Mesenchymal stem cell (in vitro differentiated cells and primary cell): Measurements from ENCODE around the gene L3HYPDH. TPM values are rescaled to one million over a fixed set of nuclear protein-coding genes. Genes with fewer than 3 reads are reported as not detected.

Source experiments
- DNase-seq: peaks from one replicate; pipeline ENCODE4 v3.0.0-alpha.2; 2013
- H2AFZ ChIP-seq: one replicate; pipeline ENCODE4 v1.6.1; 2013; ENCODE audit warnings: low read depth, mild to moderate bottlenecking, control low read depth, inconsistent platforms, low read length, moderate library complexity
- H2AK5ac ChIP-seq: 2 replicates; pipeline ENCODE4 v1.6.1; 2013; ENCODE audit warnings: low read length, moderate library complexity, mild to moderate bottlenecking, inconsistent platforms; ENCODE audit not compliant: severe bottlenecking
- H2BK120ac ChIP-seq: one replicate; pipeline ENCODE4 v1.6.1; 2013; ENCODE audit warnings: low read depth, mild to moderate bottlenecking, inconsistent platforms, low read length, moderate library complexity
- H2BK12ac ChIP-seq, 2 experiments: one replicate each; pipeline ENCODE4 v1.6.1; 2013; ENCODE audit warnings: inconsistent platforms in 2 of 2, low read length in 2 of 2, mild to moderate bottlenecking in 2 of 2, moderate library complexity in 2 of 2, control low read depth in 1 of 2
- H2BK15ac ChIP-seq: one replicate; pipeline ENCODE4 v1.6.1; 2013; ENCODE audit warnings: mild to moderate bottlenecking, low read depth, inconsistent platforms; ENCODE audit not compliant: poor library complexity, severe bottlenecking
- H2BK5ac ChIP-seq: 2 replicates; pipeline ENCODE4 v1.6.1; 2013; ENCODE audit warnings: low read depth, mild to moderate bottlenecking, low read length, control low read depth, inconsistent platforms; ENCODE audit not compliant: poor library complexity, severe bottlenecking
- H3K14ac ChIP-seq, 2 experiments: one replicate each; pipeline ENCODE4 v1.6.1; 2013; ENCODE audit warnings: inconsistent platforms in 2 of 2, low read length in 2 of 2, control low read depth in 1 of 2, mild to moderate bottlenecking in 1 of 2, moderate library complexity in 1 of 2
- H3K18ac ChIP-seq, 2 experiments: one replicate each; pipeline ENCODE4 v1.6.1; 2013; ENCODE audit warnings: inconsistent platforms in 2 of 2, low read length in 2 of 2, control low read depth in 1 of 2, low read depth in 1 of 2, mild to moderate bottlenecking in 1 of 2
- H3K23ac ChIP-seq, 2 experiments: one replicate each; pipeline ENCODE4 v1.6.1; 2013; ENCODE audit warnings: inconsistent platforms in 2 of 2, low read length in 2 of 2, mild to moderate bottlenecking in 2 of 2, moderate library complexity in 2 of 2, control low read depth in 1 of 2
- H3K27ac ChIP-seq: 2 replicates; pipeline ENCODE4 v1.5.1; 2013; ENCODE audit warnings: mild to moderate bottlenecking, moderate library complexity, low read length, control low read depth, inconsistent platforms; ENCODE audit not compliant: poor library complexity, severe bottlenecking
- H3K27me3 ChIP-seq, 2 experiments: 2 replicates each; pipeline versions ENCODE4 v1.6.1 to v1.7.0; 2013; ENCODE audit warnings: low read length in 2 of 2, mild to moderate bottlenecking in 2 of 2, moderate library complexity in 2 of 2, control low read depth in 1 of 2, inconsistent platforms in 1 of 2; ENCODE audit not compliant: control insufficient read depth in 1 of 2, insufficient read depth in 1 of 2
- H3K36me3 ChIP-seq, 2 experiments: 2 replicates each; pipeline versions ENCODE4 v1.6.1 to v1.7.0; 2013; ENCODE audit warnings: low read length in 2 of 2, control low read depth in 1 of 2, inconsistent platforms in 1 of 2, low read depth in 1 of 2, mild to moderate bottlenecking in 1 of 2; ENCODE audit not compliant: insufficient read depth in 2 of 2, control insufficient read depth in 1 of 2
- H3K4ac ChIP-seq, 2 experiments: one replicate each; pipeline ENCODE4 v1.6.1; 2013; ENCODE audit warnings: inconsistent platforms in 2 of 2, low read length in 2 of 2, mild to moderate bottlenecking in 2 of 2, moderate library complexity in 2 of 2, control low read depth in 1 of 2, low read depth in 1 of 2
- H3K4me1 ChIP-seq: 2 replicates; pipeline ENCODE4 v1.6.1; 2013; ENCODE audit warnings: low read depth, low read length, control low read depth; ENCODE audit not compliant: control insufficient read depth, insufficient read depth
- H3K4me2 ChIP-seq: 2 replicates; pipeline ENCODE4 v1.6.1; 2013; ENCODE audit warnings: low read length, mild to moderate bottlenecking, inconsistent platforms; ENCODE audit not compliant: poor library complexity, severe bottlenecking
- H3K4me3 ChIP-seq, 2 experiments: 2 replicates each; pipeline versions ENCODE4 v1.5.1 to v1.7.0; 2013; ENCODE audit warnings: low read length in 2 of 2, mild to moderate bottlenecking in 2 of 2, control low read depth in 1 of 2, low read depth in 1 of 2; ENCODE audit not compliant: insufficient read depth in 1 of 2
- H3K79me1 ChIP-seq: replicated peaks from 2 replicates; pipeline ENCODE4 v1.6.1; 2013; ENCODE audit warnings: mild to moderate bottlenecking, control low read depth, low read length, inconsistent platforms; ENCODE audit not compliant: poor library complexity, severe bottlenecking
- H3K9ac ChIP-seq: 2 replicates; pipeline ENCODE4 v1.7.0; 2013; ENCODE audit warnings: mild to moderate bottlenecking, low read length, moderate library complexity
- H3K9me3 ChIP-seq: 2 replicates; pipeline ENCODE4 v1.7.0; 2013; ENCODE audit warnings: mild to moderate bottlenecking, low read length; ENCODE audit not compliant: control insufficient read depth
- H4K8ac ChIP-seq: one replicate; pipeline ENCODE4 v1.6.1; 2013; ENCODE audit warnings: inconsistent platforms, mild to moderate bottlenecking, low read length, moderate library complexity
- H4K91ac ChIP-seq: one replicate; pipeline ENCODE4 v1.6.1; 2013; ENCODE audit warnings: mild to moderate bottlenecking, low read length, inconsistent platforms
- WGBS: methylation state at CpG from one replicate; pipeline ENCODE4 v1.1.7; 2013; ENCODE audit warnings: mixed read lengths; 5-methylcytosine and 5-hydroxymethylcytosine counted together
- polyA plus RNA-seq, 2 experiments: library from polyadenylated mRNA; stranded (reverse); fragments of 200-250 nt; gene quantifications; one replicate each; pipeline ENCODE4 v1.2.3, GENCODE V29; 2013

L3HYPDH gene
- 26.1 TPM for polyA plus RNA-seq (2013, experiment 1 of 2)
- 27.1 TPM for polyA plus RNA-seq (2013, experiment 2 of 2)

- Histone ChIP-seq H3K23ac (peak within 1 kb of the TSS; percentile 3 to 89), H2AK5ac (peak within 1 kb of the TSS; percentile 93), H2AFZ (peak within 1 kb of the TSS; percentile 68), H3K14ac (peak within 1 kb of the TSS; percentile 16 to 95), H3K27me3 (no peaks in the 10 kb centered on the region), H2BK12ac (peak within 1 kb of the TSS; percentile 79), H3K9ac (peak within 1 kb of the TSS; percentile 97), H3K4ac (peak within 1 kb of the TSS; percentile 83 to 92), H3K4me1 (peaks cover 6% of the 10 kb centered on the region), H3K36me3 (peaks cover 0 to 32% of the 10 kb centered on the region in 2 experiments), H2BK120ac (peak within 1 kb of the TSS; percentile 98), H4K91ac (peak within 1 kb of the TSS; percentile 99), H3K4me3 (peak within 1 kb of the TSS; percentile 93), H3K18ac (peak within 1 kb of the TSS; percentile 97 to 98), H3K27ac (peak within 1 kb of the TSS; percentile 95), H3K79me1 (peaks cover 2% of the 10 kb centered on the region), H4K8ac (peak within 1 kb of the TSS; percentile 99), H3K4me2 (peak within 1 kb of the TSS; percentile 73), H2BK5ac (peak within 1 kb of the TSS; percentile 96), H2BK15ac (peak within 1 kb of the TSS; percentile 100), H3K9me3 (no peaks in the 10 kb centered on the region)
- peak; percentile 97 for DNase-seq
- under 1% methylated on average over 90 of the region's 92 CpGs for WGBS
Observed at GRCh38 chr14:59483819-59484638, at the start of gene L3HYPDH, which contains the start of gene JKAMP. Gene L3HYPDH, minus strand, starts transcription at chr14:59484408. Its CDS starts 92 bp downstream, at chr14:59484316. Gene JKAMP, plus strand, starts transcription at chr14:59484517. Its CDS starts 73 bp downstream, at chr14:59484590.

GRCh38 chr14:59532419-59532818 lies 48.2 kb upstream of the L3HYPDH start:
- 96% methylated on average over 1 of the region's 1 CpG for WGBS
- Histone ChIP-seq H2BK120ac (no peak overlapping the region), H3K14ac (peak overlapping the region in 1 of 2 experiments; percentile 53)

GRCh38 chr14:59530349-59530748 lies 46.1 kb upstream of the L3HYPDH start:
- Histone ChIP-seq H4K8ac (no peak overlapping the region), H3K9ac (no peak overlapping the region), H2BK5ac (no peak overlapping the region), H2BK120ac (no peak overlapping the region), H2BK12ac (no peak overlapping the region), H3K4me1 (no peaks in the 10 kb centered on the region), H2BK15ac (no peak overlapping the region), H2AFZ (no peak overlapping the region), H3K23ac (no peak overlapping the region), H3K14ac (no peak overlapping the region), H2AK5ac (no peak overlapping the region), H4K91ac (no peak overlapping the region), H3K18ac (no peak overlapping the region), H3K4me3 (no peak overlapping the region), H3K4ac (no peak overlapping the region), H3K27me3 (no peaks in the 10 kb centered on the region), H3K4me2 (no peak overlapping the region), H3K36me3 (no peaks in the 10 kb centered on the region), H3K79me1 (no peaks in the 10 kb centered on the region), H3K9me3 (peaks cover 14% of the 10 kb centered on the region), H3K27ac (no peak overlapping the region)
- no peak for DNase-seq

More at GRCh38 chr14:59532419-59532818, 48.2 kb upstream of the L3HYPDH start:
- Histone ChIP-seq H3K9ac (no peak overlapping the region), H2AFZ (no peak overlapping the region), H3K36me3 (no peaks in the 10 kb centered on the region), H3K27ac (no peak overlapping the region), H4K8ac (no peak overlapping the region), H2BK15ac (no peak overlapping the region), H3K4me1 (no peaks in the 10 kb centered on the region), H3K23ac (no peak overlapping the region), H2AK5ac (no peak overlapping the region), H3K4me2 (no peak overlapping the region), H3K18ac (peak overlapping the region in 1 of 2 experiments; percentile 26), H2BK5ac (no peak overlapping the region), H3K4me3 (no peak overlapping the region), H2BK12ac (peak overlapping the region in 1 of 2 experiments; percentile 54), H3K27me3 (no peaks in the 10 kb centered on the region), H4K91ac (no peak overlapping the region), H3K4ac (no peak overlapping the region), H3K79me1 (no peaks in the 10 kb centered on the region), H3K9me3 (peaks cover 9% of the 10 kb centered on the region)
- DNase-seq = no peak

- Histone ChIP-seq H3K36me3 (no peaks in the 10 kb centered on the region), H3K9ac (no peak overlapping the region), H2BK15ac (no peak overlapping the region)
Observed at GRCh38 chr14:59529189-59529588, 45.0 kb upstream of the L3HYPDH start.

More at GRCh38 chr14:59529189-59529588, 45.0 kb upstream of the L3HYPDH start:
- Histone ChIP-seq H3K4me3 (no peak overlapping the region), H3K4ac (no peak overlapping the region), H2BK5ac (no peak overlapping the region), H3K18ac (peak overlapping the region in 1 of 2 experiments; percentile 24), H2BK12ac (no peak overlapping the region), H2AFZ (no peak overlapping the region), H3K4me2 (no peak overlapping the region), H3K14ac (peak overlapping the region in 1 of 2 experiments; percentile 48), H4K91ac (no peak overlapping the region), H4K8ac (no peak overlapping the region), H2AK5ac (no peak overlapping the region), H3K79me1 (no peaks in the 10 kb centered on the region), H3K23ac (no peak overlapping the region), H3K27me3 (peaks cover 0 to 4% of the 10 kb centered on the region in 2 experiments), H2BK120ac (no peak overlapping the region), H3K27ac (no peak overlapping the region), H3K9me3 (peaks cover 14% of the 10 kb centered on the region), H3K4me1 (no peaks in the 10 kb centered on the region)
- DNase-seq = no peak
- WGBS = 95% methylated on average over 1 of the region's 2 CpGs
